HuH-7 (cell line): ENCODE measurements around the gene ERRFI1.
A peak's percentile ranks its signal among the peaks of the same experiment; 100 is the strongest.

Source experiments
- DNase-seq: peaks from one replicate; pipeline ENCODE4 v3.0.0; 2011; ENCODE audit warnings: low spot score

ERRFI1 gene

DNA sequence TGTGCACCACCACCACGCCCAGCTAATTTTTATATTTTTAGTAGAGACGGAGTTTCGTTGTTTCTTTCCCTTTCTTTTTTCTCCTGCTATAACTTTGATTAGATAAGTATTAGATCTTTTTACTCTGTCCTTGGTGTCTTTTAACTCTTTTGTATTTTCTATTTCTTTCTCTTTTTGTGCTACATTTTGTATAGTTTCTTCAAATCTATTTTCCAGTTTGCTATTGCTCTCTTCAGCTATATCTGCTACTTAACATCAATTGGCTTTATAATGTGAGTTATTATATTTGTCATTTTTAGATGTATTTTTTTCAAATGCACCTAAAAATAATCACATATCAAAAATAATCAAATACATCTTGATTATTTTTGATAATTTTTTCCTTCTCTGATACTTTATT lies 16.0 kb upstream of the ERRFI1 start:
- no peak for DNase-seq

DNA sequence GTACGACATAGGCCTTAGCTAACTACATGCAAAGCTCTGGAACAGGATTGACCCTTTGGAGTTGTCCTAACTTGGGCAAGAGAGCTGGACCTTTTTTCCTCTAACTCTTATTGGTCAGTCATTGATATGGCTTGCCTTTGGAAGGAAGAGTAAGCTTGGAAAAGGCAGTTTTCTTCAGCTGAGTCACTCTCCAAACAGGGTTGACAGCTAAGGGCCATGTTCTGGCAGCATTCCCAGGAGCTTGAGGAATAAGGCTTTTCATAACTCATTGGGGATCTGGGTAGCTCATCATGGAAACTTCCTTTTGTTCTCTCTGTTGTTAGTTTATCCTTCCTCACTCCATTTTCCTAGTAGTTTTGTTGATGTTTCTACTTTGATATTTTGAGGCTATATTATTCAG lies 14.5 kb upstream of the ERRFI1 start:
- peak; percentile 29 for DNase-seq

DNA sequence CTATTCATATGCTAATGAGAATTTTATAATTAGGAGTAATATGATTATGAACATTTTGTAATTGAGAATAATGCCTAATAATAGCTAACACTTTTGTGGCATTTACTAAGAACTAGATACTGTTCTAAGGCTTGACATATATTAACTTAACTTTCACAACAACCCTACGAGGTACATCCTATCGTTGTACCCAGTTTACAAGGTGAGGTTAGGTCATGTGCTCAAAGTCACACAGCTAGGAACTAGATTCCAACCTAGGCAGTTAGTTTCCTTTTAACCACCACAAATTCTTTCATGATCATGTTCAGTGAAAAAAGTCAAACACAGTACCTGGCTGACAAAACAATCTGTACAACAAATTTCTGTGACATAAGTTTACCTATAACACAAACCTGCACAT lies 13.0 kb upstream of the ERRFI1 start:
- no peak for DNase-seq

DNA sequence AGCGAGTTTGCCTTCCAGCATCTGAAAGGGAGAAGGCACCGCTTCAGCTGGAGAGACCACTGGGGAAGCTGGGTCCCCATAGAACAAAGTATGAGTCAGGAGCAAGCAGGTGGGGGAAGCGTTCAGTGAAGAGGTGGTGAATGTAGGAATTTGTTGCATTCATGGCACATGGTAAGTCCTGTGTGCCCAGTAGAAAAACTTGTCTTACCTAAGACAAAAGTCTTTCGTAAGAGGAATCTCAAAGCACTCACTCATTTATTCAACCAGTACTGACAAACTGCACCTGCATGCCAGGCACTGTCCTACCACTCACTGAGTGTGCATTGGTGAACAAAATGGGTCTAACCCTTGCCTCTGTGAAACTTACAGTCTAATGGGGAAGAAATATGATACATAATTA lies 9.2 kb upstream of the ERRFI1 start:
- no peak for DNase-seq

DNA sequence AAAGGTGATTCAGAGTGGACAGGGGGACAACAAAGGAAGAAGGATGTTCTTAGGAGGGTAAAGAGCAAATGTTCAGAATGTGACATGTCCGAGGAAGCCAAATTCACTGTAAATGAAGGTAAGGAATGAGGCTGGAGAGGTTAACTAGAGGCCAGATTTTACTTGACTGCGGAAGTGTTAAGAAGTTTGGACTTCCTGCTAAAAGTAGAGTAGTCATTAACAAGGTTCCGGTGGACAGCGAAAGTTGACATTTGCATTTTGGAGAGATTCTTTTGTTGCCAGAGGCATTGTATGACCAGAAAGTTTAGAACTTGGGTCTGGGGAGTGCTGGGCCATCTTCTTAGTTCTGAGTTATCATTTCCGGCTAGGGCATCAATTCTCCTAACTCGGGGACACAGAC lies 7.2 kb upstream of the ERRFI1 start:
- no peak for DNase-seq

DNA sequence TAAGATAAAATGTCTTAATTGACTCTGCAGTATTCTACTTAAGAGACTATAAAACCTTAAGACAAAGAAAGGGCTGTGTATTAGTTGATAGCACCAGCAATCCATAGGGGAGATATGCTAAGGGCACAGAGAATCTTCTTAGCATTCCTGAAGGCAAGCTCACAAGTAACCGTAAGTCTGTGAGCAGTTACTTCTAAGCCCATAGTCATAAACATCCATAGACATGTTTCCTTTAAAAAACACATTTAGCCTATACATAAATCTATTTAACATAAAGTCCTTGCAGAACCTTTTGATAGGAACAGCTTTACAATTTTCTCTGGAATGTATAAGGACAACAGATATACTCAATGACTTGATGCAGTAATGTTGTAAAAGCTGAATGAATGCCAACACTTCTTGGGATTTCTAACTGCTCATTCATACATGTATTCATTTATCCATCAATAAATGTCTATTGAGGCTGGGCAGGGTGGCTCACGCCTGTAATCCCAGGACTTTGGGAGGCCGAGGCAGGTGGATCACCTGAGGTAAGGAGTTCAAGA lies 6.3 kb upstream of the ERRFI1 start:
- no peak for DNase-seq

DNA sequence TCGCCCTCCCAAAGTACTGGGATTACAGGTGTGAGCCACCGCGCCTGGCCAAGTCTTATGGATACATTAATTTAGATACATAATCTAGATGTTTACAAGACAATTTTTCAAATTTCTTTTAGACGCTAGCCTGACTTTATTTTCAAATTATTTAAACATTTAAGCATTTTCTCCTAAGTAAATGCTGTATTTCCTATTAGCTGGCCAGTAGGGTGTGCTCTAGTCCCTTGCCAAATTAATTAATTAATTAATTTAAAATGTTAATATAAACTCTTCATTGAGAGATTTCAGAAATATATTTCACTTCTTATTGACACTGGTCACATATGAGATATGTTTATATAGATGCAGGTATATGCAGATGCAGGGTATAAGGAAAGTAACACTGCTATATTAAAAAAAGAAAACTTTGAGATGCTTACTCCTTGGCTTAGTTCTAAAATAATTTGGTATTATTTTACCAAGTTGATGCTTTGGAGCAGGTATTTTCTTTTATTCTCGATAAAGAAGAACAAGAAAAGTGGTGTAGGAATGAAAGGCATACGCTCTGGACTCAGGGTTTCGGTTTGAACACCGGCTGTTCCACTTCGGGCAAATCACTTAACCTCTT lies 5.2 kb upstream of the ERRFI1 start:
- DNase-seq = no peak

DNA sequence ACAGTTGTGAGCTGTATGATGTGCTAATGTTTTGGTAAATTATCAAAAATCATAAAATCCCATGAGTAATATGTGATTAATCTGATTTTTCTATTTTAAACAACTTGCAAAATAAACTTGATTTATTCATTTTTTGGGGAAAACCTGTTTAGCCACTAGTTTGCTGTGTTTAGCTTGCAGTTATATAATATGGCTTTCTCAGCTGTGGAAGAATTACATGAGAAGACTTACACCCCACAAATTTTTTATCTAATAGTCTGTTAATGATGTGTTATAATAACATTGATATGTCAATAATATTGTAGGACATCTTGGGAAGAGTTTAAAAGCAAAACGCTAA lies 2.4 kb upstream of the ERRFI1 start:
- DNase-seq = no peak

DNA sequence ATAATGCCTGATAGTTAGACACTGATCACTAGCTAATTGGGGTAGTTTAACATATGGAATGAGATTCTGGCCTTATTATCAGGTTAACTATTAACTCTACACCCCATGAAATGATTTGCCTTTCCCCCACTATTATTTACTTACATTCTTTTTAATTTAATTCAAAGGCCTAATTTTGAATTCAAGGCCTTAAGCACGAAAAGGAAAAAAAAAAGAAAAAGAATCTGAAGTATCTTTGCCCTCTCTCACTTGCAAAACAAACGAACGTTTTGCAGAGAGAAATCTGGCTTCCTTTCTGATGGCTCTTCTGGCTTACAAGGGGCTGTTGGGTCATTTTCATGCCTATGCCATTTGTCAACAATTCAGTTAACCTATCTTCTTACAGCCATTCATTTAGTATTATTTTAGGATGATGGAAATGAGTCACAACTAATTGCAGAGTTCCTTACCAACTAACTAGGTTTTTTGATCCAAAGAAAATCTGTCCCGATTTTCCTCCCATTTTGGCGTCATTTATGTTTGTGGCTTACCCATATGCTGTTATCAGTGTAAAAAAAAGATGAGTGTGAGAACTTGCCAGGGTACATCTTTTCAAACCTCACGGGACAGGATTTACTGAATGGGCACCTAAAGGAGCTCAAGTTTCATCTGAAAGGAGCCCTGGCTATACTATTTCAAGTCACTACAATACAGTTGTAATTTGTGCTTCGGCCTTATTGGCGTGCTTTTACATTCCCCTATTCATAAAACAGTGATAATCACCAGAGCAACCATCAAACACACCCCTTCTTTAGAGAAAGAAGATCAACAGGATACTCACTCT lies 1.9 kb upstream of the ERRFI1 start:
- DNase-seq = no peak

DNA sequence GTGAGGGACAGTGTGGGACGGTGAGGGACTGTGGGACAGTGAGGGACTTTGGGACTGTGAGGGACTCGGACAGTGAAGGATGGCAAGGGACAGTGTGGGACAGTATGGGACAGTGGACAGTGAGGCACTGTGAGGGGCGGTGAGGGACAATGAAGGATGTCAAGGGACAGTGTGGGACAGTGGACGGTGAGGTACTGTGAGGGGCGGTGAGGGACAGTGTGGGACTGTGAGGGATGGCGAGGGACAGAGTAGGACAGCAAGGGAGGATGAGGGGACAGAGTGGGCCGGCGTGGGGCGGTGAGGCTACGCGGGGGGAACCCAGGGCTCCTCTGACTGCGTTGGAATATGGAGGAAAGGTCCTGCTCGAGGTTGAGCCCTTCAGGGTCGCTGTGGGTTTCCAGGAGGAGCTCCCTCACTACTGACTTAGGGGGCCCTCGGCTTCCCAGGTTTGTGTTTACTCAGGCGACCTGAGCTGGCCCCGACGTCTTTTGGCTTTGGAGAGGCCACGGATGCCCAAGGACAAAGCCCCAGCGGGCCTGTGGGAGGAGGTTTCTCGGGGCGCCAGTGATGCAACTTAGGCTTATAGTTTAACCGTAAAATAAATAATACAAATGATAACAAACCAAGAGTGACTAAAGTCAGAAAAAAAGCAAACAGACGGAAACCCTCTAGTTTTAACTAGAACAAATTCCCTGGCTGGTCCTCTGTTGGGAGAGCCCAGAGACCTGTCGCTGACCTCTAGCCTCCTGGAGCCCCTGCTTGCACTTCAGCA lies 1.1 kb upstream of the ERRFI1 start:
- DNase-seq = peak; percentile 71

DNA sequence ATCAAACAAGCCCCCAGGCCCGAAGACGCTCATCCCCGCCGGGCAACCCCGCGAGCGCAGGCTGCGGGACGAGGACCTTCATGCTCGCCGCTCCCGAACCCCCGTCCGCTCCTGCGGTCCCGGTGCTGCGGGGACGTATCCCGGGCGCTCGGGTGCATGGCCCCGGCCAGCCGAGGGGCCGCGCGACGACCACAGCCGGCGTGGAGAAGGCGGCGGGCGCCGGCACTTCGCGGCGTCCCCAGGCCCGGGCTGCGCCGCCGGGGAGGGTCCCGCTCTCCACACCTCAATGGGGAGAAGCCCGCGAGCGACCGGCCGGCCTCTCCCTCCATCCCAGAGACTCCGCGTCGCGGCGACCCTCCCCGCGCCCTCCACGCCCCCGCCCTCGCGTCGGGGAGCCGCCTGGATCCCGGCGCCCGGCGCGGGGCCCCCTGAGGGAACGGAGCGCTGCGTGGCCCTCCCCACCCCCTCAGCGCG lies 401 bp downstream of the ERRFI1 start:
- DNase-seq = no peak

DNA sequence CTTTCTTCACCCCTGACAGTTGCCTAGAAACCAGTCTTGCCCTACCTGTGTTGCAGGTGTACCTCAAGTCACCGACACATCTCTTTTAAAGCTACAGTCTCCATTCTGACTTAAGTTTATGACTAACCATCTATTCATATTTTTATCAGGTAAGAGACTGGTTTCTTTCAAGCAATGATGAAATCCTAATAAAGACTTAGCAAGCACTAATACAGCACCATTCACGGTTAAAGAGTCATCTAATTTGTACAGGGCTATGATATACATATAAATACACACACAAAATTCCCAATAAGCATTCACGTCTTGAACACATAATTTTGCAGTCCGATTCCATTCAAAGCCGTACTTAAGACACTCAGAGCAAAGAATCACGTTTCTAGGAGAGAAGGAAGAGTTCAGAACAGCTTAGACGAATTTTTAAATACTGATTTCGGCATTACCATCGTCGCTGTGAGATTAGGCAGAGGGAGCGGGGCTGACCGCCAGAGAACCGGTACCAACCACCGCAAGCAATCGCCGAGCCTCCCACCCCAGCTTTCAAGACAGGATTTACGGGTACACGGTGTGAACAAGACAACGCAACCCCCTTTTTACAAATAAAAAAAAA lies 943 bp downstream of the ERRFI1 start:
- DNase-seq = no peak

DNA sequence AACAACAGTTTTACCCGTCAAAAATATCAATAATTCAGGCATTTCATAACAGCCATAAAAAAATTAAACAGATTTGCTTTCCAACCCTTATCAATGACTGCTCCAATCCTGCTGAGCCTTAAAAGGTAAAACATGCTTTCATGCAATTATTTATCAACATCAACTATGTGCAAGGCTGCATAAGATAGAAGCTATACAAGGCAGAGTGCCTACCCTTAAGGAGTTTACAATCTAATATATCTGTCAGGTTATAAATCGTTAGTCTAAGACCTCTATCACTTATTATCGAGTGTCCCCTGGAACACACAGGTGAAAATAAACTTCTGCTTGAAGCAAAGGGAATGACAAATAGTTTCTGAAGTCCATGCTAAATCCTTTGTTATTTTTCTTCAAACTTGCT lies 1.8 kb downstream of the ERRFI1 start:
- no peak for DNase-seq

DNA sequence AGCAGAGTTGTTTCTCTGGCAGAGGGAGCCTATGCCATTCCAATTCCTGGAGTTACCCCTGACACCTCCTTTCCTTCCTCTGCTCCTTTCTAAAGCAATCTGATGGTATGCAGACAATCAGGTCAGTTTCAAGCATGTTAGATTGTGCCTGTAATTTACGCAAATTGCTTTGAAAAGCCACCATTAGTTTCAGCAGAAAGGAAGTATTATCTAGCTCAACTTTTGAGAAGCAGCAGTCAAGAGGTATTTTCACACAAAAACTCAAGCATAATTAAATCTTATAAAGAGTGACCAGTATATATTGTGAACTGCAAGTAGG lies 2.2 kb downstream of the ERRFI1 start:
- no peak for DNase-seq

DNA sequence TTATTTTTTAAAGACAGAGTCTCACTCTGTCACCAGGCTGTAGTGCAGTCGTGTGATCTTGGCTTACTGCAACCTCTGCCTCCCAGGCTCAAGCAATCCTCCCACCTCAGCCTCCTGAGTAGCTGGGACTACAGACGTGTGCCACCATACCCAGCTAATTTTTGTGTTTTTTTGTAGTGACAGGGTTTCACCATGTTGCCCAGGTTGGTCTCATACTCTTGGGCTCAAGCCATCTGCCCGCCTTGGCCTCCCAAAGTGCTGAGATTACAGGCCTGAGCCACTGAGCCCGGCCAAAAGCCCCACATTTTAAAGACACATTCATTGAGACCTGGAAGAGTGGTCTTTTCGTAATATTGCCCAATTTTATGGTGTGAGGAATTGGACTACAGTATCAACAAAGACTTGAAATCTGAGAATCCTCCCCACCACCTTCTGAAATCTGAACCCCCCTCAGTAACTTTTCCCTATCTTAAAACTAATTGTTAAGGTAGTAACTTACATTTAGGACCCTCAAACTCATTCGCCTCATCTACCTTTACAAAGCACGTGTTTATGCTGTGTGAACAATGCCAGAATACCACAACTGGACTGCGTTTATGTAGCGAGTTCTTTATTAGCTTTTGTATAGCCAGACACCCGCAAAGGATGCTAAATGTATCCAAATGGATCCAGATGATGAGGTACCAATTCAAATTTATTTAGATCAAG lies 2.7 kb downstream of the ERRFI1 start:
- DNase-seq = no peak

DNA sequence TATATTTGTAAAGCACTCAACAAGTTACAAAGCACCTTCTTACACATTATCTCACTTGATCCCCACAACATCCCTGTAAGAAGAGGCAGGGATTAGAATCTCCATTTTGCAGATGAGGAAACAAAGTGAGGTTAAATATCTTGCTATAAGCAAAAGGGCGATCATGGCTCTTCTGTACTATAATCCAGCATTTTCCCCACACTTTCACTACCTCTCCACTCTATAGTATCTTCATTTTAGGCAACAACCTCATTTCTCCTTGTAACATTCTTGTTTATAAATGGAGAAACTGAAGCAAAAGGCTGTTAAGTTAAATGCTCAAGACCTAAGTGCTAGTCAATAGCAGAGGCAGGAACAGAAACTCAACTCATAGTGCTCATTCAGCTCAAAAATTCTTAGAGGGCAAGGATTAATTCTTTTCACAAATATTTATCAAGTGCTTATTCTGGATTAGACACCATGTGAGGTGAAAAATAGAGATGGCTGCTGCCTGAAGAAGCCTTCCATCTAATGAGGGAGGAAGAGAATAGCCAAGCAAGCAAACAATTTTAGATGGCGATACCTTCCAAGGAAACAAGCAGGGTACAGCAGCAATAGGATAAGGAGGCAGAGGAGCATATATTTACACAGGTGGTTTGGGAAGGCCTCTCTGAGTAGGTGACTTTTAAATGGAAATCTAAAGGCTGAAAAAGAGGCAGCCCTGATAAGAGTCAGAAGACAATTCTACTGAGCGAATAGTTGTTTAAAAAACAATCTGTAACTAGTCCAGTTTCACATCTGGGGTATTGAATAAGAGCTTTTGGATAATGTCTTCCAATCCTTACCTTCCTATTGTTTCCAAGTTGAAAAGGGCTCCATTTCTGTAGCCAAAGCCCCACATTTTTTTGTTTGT lies 3.5 kb downstream of the ERRFI1 start:
- no peak for DNase-seq

DNA sequence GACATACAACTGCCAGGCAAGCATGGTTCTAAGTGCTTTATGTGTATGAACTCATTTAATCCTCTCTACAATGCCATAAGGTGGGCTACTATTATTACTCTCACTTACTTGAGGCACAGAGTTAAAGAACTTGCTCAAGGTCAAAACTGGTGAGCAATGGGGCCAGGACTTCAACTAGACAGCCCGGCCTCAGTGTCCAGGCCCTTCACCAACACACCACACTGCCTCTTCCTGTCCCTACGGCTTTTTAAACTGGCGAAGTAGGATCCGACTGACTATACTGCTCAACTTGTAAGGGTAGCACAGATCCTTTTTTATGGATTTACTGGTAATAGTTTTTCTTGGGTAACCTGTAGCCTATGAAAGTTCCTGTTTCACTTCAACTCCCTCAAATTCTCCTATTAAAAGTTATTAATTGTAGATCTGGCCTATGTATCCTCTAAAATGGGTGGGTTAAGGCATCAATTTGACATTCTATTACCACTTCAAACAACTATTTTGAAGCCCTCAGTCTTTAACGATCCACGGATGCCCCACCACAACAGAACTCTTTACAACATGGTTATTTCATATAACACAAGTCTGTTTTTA lies 4.3 kb downstream of the ERRFI1 start:
- DNase-seq = no peak

DNA sequence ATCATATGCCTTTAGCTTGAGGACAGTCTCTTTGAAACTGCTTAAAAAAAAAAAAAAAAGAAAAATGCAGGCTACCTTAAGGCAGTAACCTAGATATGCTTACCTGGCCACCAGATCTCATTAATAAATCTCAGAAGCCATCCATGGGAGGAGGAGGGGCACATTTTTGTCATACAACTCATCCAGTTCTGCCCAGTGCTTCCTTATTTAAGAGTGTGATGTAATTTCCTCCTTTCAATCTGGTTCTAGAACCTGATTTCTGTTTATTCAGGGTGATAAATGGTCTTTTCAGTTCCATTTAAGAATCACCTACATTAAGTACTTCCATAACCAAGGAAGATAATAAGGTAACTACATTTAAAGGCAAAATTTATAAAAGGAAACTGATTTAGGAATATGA lies 6.1 kb downstream of the ERRFI1 start:
- DNase-seq = no peak

DNA sequence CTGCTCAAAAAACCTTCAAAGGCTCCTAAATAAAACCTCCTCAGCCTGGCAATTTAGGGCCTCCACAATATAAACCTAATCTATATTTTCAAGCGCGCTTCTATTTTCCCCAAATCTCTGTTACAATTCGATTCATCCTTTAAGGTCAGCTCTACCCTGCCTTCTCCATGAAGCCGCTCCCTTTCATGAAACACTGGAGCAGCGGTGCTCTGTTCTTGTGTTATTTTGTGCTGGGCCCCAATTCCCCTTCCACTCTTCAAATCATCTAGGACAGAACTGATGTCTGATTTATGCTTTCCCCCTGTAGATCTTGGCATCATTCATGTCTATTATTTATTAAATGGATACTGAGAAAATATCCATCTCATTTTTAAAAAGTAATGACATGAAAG lies 6.9 kb downstream of the ERRFI1 start:
- DNase-seq = no peak

DNA sequence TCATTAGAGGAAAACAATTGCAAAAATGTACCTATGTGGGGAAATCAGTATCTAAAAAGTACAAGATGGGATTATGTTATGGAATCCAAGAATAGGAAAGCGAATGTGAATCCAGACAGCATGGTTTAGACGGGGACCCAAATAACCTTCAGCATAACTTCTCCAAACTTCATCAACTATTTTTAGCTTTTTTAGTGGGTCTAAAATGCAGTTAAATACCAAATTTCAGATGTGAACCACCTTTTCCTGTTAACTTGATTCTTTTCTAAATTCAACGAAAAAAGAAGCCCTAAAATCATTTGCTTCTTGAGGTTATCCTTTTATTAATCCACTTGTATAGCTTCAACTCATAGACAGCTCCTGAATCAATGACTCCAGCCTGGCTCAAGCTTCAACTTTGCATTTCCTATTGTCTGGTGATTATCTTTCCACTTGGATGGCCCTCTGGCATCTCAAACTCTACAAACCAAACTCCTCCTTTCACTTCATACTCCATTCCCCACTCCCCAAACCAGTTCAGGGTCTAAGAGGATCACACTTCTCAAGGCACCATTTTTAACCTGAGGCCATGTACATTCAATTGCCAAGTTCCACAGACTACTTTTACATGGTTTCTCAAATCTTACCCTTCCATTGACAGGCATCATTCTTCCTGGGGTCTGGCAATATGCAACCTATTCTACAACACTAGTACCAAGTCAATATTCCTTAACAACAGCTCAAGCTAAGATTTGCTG lies 7.4 kb downstream of the ERRFI1 start:
- no peak for DNase-seq
